ENCODE measurements around the gene NHS.

Gene NHS

DNA sequence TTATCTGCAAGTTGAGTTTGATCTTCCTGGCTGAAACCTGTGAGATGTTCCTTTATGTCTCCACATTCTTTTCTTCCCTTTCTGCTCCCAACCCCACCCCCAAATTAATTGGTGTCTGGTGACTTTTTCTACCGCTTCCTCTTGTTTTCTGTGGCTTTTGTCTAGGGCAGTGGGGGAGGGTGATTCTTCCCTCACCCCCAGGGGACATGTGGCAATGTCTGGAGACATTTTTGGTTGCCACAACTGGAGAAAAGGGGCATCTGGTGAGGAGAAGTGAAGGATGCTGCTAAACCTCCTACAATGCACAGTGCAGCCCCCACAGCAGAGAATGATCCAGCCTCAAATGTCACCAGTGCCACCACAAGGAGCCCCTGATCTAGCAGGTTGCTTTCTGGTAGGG lies 152.9 kb downstream of the NHS start:
- no peak overlapping the region for H3K27ac ChIP-seq
- TF ChIP-seq, protein P1, sequence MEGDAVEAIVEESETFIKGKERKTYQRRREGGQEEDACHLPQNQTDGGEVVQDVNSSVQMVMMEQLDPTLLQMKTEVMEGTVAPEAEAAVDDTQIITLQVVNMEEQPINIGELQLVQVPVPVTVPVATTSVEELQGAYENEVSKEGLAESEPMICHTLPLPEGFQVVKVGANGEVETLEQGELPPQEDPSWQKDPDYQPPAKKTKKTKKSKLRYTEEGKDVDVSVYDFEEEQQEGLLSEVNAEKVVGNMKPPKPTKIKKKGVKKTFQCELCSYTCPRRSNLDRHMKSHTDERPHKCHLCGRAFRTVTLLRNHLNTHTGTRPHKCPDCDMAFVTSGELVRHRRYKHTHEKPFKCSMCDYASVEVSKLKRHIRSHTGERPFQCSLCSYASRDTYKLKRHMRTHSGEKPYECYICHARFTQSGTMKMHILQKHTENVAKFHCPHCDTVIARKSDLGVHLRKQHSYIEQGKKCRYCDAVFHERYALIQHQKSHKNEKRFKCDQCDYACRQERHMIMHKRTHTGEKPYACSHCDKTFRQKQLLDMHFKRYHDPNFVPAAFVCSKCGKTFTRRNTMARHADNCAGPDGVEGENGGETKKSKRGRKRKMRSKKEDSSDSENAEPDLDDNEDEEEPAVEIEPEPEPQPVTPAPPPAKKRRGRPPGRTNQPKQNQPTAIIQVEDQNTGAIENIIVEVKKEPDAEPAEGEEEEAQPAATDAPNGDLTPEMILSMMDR (conservative IDR thresholded peaks at IDR 0.05), result no peak

DNA sequence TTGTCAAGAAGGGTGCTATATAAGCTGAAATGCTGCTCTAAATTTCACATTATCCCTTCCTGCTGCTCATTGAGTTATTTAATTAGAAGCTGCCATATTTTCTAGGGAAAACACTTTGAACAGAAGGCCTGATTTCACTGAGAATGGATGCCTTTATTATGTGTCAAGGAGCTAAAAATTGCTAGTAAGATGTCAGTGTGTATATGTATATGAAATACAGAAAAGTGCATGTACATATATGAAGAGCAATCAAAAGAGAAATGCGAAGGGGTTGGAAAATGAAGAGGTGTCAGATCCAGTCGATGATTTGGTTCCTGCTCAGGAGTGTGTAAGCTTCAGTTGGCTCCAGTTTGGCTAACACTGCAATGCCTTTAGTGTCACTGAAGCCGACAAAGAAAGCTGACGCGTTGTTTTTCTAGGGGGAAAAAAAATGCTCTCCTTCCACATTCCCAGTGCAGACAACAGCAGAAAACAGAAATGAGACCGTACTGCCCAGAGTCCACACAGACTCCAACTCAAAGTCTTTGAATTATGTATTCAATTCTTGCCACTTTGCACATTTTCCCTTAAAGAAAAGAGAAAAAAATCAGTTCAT lies 154.2 kb downstream of the NHS start:
- TF ChIP-seq, protein P1 (conservative IDR thresholded peaks at IDR 0.05), result no peak
- H3K27ac ChIP-seq, result no peak overlapping the region

DNA sequence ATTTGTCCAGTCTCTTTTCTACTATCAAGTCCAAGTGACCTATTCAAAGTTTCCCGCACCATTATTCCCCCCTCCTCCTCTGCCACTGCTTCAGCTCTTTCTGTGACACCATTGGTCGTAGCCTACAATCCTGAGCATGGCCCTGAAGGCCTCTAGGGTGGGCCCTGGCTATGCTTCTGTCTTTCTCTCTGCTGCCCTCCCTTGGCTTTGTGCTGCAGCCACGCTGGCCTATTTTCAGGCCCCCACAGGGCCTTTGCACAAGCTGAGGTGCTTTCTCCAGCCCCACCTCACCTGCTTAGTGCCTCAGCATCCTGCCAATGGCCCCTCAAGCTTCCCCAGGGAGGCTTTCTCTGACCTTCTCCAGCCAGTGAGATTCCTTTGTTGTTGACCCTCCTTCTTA lies 156.5 kb downstream of the NHS start:
- no peak overlapping the region for H3K27ac ChIP-seq
- TF ChIP-seq, protein P1 (conservative IDR thresholded peaks at IDR 0.05), result no peak

DNA sequence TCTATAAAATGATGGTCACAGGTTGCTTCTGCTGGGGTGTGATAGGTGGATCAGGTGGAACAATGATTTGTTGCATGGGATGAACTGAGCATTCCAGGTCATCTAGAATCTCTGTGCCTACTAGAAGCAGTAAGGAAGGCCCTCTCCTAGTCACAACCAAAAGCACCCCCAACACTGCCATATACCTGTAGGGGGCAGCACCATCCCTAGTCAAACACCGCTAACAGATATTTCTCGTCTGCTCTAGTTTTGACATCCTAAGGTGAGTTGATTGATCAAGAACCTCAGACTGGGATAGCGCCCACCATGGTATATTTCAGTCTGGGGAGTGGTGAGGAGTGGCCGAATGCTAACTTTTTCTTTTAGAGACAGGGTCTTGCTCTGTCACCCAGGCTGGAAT lies 160.2 kb downstream of the NHS start:
- TF ChIP-seq, protein P1 (conservative IDR thresholded peaks at IDR 0.05), result 0 out of 2 replicates have a peak, but pooled peaks have one; percentile 15
- no peak overlapping the region for H3K27ac ChIP-seq

DNA sequence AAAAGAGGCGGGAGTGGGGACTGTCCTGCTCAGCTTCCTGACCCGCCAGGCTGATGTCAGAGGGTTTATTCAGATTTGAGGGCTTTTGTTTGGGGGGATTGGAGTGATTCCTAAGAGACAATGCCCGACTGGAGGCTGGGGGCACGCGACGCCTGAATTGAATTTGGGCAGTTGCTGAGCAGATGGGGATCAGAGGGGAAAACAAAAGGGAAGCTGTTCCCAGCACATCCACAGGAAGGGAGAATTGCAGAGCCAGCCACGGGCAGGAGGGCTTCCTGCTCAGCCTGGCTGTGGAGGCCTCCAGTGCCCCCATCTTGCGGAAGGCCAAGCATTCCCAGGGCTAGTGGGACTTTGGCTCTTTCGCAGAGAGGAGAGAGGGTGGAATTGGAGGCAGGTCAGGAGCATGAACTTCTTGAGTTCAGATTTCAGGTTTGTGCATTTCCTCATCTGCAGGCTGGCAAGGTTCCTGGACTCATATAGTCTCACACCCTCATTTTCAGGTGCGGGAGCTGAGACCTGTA lies 162.8 kb downstream of the NHS start:
- no peak overlapping the region for H3K27ac ChIP-seq
- TF ChIP-seq, protein P1 (conservative IDR thresholded peaks at IDR 0.05), result no peak

DNA sequence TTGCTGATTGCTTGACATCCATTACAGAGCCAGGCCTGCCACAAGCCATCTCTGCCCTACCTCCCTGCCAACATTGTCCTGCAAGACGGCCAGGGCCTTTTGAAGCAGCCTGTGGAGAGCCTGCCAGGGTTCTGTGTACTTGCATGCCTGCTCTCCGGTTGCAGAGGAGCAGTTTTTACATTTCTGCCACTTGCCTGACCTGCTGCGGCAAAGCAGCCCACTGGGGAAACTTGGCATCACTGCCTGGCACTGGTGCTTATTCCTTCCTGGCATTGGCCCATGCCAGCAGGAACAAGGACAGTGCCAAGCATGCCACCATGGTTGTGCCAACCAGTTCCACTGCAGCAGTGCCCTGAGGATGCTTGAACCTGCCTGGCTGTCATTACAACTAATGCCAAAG lies 167.1 kb downstream of the NHS start:
- TF ChIP-seq, protein P1 (conservative IDR thresholded peaks at IDR 0.05), result no peak
- H3K27ac ChIP-seq, result no peak overlapping the region

DNA sequence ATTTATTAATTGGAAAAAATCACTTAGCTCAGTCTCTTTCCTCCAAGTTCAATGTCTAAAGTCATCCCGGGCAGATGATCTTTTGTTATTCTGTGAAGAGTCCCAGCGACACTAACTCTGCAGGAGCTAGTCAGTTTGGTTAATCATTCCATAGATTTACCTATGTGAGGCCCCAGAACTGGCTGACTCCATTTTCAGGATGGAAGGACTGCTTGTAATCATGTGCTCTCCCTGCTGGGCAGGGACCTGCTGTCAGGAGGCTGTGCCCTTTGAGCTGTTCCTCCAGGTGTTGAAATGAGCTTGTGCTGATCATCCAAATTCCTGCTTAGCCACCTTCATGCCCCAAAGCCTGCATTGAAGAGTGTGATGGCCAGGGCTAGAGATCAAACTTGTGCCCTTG lies 169.8 kb downstream of the NHS start:
- TF ChIP-seq, protein P1 (conservative IDR thresholded peaks at IDR 0.05), result no peak
- no peak overlapping the region for H3K27ac ChIP-seq
